D341Med (cell line): ENCODE measurements around the gene ASPSCR1.

Experiments
- DNase-seq: peaks from one replicate; pipeline ENCODE4 v3.0.0; 2012; ENCODE audit warnings: low spot score

Gene ASPSCR1

DNA sequence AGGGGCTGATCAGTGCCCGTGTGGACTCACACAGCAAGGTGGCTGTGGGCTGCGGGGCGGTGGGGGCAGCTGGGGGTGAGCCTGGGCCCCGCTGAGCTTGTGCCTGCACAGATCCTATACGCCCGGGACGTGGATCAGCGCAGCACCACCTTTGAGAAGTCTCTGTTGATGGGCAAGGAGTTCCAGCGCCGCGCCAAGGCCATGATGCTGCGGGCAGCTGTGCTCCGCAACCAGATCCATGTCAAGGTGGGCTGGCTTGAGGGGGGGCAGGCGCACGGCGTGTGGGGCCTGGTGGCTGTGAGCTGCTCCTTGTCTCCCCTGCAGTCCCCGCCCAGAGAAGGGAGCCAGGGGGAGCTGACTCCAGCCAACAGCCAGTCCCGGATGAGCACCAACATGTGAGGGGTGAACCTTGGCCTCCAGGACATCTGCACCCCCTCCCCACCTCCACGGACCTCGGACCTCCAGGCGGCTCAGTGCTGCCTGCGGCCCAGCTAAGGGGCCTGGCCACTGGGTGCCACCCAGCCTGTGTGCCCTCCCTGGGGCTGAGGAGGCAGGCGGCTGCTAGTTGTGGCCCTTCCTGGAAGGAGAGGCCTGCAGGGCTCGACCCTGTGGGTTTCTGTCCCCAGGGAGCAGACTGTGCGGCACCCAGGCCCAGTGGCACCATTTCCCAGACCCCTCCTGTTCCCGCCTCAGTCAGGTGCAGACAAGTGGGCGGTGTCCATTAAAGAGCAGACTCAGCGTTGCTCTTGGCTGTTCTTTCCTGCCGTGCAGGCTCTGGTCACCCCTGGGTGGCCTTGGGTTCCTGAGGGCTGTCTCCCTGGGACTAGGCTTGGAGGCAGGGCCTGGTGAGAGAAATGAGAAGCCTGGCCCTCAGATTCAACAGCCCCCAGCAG, 79.5 kb downstream of the ASPSCR1 start:
- DNase-seq: no peak

DNA sequence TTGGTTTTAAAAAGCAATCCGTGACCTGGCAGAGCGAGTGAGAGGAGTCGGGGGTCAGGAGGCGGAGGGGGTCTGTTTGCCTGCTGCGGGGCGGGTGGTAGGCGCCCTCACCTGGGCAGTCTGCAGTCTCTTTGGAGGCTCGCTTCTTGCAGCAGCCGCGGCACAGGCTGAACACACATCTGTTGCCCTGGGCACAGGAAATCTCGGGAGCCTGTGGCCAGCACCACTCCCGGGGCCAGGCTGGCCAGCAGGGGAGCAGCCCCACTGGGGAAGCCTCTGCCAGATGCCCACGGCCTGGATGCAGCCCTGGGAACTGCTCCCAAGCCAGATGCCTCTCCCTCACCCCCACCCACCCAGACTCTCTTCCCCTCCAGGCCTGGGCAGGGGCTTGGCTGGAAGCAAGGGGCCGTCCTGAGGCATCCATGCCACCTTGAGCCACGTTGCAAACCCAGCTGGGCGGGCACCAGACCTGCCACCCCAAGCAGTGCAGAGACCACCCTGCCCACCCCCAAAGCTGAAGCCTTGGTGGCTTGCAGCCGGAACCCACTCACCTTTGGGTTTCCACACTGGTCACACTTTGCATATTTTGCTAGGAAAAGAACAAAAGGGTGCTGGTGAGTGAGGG, 80.9 kb downstream of the ASPSCR1 start:
- no peak for DNase-seq

DNA sequence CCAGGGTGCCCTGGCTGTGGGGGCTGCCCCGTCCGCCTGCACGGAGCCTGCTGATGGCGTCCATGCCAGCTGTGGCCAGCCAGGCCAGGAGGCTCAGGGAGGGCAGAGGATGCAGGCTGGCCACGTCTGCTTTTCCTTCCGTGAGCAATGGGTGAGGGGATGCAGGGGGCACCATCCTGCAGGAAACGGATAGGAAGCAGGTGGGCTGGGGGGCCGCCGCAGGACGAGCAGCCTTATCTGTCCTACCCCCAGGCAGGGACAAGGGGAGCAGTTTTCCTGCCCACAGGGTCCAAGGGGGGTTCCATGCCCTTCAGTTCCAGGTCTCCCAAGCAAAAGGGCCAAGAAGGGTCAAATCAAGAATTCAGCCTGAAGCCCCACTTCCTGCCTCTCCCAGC, 81.4 kb downstream of the ASPSCR1 start:
- no peak for DNase-seq

DNA sequence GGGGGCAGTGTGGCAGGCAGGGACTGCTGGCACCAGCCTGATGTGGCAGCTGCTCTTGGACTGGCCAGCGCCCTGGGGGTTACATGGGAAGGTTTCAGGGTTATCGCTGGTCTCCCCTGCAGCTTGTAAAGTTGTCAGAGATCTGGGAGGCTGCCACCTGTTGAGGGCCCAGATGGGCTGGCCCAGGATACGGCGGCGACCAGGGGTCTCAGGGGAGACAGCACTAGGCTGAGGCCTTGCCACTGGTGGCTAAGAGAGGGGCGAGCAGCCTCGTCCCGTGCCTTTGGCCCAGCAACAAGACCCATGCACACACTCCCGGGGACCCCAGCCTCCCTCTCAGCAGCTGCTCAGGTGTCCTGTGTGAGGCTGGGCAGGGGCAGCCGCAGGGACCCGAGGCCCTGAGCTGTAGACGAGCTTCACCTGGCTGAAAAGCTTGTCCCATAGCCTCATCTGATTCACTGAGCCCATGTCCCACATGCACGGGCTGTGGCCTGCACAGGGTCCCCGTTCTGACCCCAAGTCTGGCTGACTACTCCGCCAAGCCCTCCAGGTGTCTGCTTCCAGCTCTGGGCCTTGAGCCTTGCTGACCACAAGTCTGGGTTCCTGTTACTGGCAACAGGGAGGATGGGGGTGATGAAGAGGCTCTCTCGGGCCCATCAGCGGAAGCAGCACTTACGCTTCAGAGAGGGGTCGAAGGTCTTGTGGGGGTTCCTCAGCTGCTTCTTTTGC, 82.0 kb downstream of the ASPSCR1 start:
- no peak for DNase-seq

DNA sequence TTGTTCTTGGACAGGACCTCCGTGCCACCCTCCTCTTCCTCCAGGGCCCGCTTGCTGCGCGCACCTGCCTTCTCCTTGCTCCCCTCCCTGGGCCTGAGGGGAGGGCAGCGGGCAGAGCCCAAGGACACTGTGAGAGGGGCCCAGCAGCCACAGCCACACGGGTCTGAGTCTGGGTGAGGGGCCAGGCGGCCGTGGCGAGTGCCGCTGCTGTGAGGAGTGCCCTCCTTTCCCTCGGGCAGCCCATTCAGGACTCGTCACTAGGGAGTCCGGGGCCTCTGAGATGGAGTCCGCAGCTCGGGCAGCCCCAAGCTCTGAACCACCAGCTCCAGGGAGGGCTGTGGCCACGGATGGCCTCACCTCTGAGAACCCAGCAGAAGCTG, 82.6 kb downstream of the ASPSCR1 start:
- no peak for DNase-seq

- DNase-seq: no peak
Observed at GRCh38 chr17:82060614-82061013, 83.2 kb downstream of the ASPSCR1 start.

DNA sequence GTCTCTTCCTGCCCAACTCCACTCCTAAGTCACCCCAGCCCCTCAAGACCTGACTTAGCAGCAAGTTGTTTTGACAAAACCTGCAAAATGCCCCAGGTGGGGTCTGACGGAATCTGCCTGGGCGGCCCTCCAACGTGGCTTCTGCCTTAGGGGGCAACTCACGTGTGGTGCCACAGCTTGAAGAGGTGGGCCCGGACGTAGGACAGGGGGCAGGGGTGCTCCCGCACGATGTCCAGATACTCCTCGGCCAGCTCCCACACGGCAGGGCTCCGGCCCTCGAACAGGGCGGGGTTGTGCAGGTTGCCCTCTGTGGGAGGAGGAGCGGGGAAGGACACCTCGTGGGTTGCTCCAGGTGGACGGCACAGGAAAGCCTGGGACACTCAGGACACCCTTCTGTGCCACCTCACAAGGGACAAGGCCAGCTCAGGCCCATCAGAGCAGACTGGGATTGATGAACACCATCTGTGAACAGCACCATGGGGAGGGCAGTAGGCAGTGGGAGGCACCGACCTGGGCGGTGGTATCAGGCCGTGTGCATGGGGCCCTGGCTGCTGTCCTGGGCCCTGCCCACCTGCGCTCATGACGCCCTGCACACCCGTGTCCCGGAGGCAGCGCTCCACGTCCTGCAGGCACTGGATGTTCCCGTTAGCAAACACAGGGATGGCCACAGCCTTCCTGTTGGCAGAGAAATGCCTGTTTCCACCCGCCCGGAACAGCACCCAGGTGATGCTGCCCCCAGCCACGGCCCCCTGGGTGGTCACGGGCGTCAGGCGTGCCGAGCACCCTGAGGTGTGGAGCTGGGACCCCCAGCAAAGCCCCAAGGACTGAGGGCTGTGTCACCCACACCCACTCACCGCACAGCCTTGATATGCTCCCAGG, 83.9 kb downstream of the ASPSCR1 start:
- no peak for DNase-seq

- DNase-seq: no peak
Observed at GRCh38 chr17:82062076-82062983, 84.9 kb downstream of the ASPSCR1 start.

GRCh38 chr17:82062984-82063368, 85.5 kb downstream of the ASPSCR1 start:
- DNase-seq: no peak

DNA sequence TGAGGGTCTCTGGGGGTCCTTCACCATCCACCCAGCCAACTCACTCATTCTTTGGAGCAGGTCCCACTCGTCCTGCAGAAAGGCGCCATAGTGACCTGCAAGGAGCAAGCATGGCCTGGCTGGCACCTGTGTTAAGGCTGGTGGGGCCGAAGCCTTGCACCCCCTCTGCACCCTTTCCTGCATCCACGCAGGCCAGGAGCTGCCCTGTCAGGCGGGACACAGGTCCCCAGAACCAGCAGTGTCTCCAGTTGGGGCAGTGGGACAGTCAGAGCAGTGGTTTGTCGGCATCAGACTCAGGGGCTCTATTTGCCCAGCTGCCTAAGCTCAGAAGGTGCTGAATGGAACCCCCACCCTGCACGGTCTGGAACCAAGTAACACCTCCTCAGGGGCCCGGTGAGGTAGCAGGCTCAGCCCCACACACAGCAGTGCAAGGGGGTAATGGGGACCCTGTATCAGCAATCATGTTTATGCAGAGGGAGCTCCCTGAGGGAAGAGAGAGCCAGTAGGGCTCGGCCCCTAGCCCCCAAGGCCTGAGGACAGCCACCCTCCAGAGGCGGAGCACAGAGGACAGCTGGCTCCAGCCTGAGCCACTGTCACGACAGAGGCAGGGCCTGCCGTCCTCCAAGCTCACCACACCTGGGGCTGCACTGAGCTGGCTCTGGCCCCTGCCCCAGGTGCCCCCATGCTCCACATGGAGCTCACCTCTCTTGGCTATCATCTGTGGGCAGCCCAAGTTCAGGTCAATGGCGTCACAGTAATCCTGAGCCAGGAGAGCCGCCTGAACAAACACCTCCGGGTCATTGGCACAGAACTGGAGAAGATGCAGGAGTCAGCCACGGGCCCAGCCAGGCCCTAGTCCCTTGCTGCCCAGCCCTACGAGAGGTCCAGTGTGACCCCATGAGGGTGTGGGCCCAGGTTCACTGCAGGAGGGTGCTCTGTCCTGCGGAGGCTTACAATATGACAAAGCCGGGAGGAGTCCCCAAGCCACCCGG, 86.3 kb downstream of the ASPSCR1 start:
- DNase-seq: no peak

- no peak for DNase-seq
Observed at GRCh38 chr17:82064433-82065192, 87.2 kb downstream of the ASPSCR1 start.

DNA sequence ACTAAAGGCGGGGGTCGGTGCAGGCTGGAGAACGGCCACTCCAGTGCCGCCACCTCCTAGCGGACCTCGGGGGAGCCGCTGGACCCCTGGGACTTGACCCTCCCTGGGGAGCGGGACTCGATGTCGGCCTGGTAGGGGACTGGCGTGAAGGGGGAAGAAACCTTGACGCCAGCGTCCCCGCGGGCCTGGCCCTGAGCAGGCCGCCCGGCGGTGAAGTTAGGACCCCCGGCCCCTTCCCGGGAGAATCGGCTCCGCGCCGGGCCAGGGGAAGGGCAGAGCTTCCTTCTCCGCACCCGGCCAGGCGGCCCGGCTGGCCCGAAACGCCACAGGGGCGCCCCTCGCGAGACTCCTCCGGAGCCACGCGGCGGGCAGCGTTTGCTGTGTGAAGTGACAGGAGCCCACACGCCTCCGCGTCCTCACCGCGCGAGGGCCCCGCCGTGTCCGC, 87.8 kb downstream of the ASPSCR1 start:
- DNase-seq: no peak

GRCh38 chr17:82065638-82066303, 88.3 kb downstream of the ASPSCR1 start, which contains the start of gene DUS1L:
TSS of gene DUS1L (minus strand) at chr17:82065804. CDS start at chr17:82065059, 745 bp downstream.
- peak; percentile 99 for DNase-seq
